ENCODE results near the gene CASP5.

DNA sequence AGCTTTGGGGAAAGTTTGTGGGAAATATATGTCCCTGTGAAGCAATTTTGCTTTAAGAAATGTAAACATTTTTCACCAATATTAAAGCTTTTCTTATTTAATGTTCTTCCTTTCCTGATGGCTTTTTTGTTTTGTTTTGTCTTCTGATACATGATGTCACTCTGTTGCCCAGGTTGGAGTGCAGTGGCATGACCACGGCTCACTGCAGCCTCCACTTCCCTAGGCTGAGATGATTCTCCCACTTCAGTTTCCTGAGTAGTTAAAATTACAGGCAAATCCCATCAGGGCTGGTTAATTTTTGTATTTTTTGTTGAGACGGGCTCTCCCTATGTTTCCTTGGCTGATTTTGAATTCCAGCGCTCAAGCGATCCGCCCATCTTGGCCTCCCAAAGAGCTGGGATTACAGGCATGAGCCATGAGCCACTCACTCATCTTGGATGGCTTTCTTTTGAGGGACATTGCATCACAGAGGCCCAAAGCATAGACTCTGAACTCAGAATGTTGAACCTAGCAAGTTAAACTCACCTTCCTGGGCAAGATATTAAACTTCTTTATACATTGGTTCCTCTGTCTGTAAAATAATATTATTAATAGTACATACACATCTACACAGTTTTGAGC is 22.8 kb upstream of the CASP5 start:
- TF ChIP-seq CTCF (IDR thresholded peaks at IDR 0.05; ENCODE audit: low read depth, low read length) (no peak), EZH2phosphoT487 (IDR thresholded peaks at IDR 0.05; ENCODE audit: low read depth) (no peak)
